Large intestine (tissue), 3 donors: ENCODE measurements around the gene KMT2C. TPM values are rescaled to one million over a fixed set of nuclear protein-coding genes. Genes with fewer than 3 reads are reported as not detected.
A peak's percentile ranks its signal among the peaks of the same experiment; 100 is the strongest.

Source experiments
- DNase-seq, 2 donors: peaks; one replicate each; pipeline versions ENCODE4 v3.0.0 to v3.0.0-alpha.2; 2013
- H3K27ac ChIP-seq: one replicate; pipeline ENCODE4 v1.5.1; 2013; ENCODE audit warnings: low read length
- H3K27me3 ChIP-seq: 2 replicates; pipeline ENCODE4 v1.6.1; 2013; ENCODE audit warnings: low read length; ENCODE audit not compliant: control insufficient read depth, insufficient read depth
- H3K36me3 ChIP-seq: 2 replicates; pipeline ENCODE4 v1.6.1; 2013; ENCODE audit warnings: low read length; ENCODE audit not compliant: control insufficient read depth, insufficient read depth
- H3K4me1 ChIP-seq: one replicate; pipeline ENCODE4 v1.6.1; 2013; ENCODE audit warnings: low read length; ENCODE audit not compliant: control insufficient read depth, insufficient read depth
- H3K4me3 ChIP-seq: one replicate; pipeline ENCODE4 v1.5.1; 2013; ENCODE audit warnings: low read length
- H3K9me3 ChIP-seq: one replicate; pipeline ENCODE4 v1.6.1; 2013; ENCODE audit warnings: mild to moderate bottlenecking, low read depth, low read length, moderate library complexity; ENCODE audit not compliant: control insufficient read depth
- WGBS: methylation state at CpG from one replicate; pipeline ENCODE4 v1.1.5; 2013; ENCODE audit warnings: low lambda C conversion rate; ENCODE audit not compliant: insufficient coverage; 5-methylcytosine and 5-hydroxymethylcytosine counted together
- polyA plus RNA-seq: library from polyadenylated mRNA; unstranded; fragments of 120-200 nt; gene quantifications from one replicate; pipeline ENCODE4 v1.2.1, GENCODE V29; 2013

Gene KMT2C
- polyA plus RNA-seq, 1 donor: 34.1 TPM

GRCh38 chr7:152095771-152096170 is 340.0 kb downstream of the KMT2C start:
- Histone ChIP-seq H3K36me3 (no peaks in the 10 kb centered on the region), H3K4me3 (no peak overlapping the region), H3K9me3 (no peaks in the 10 kb centered on the region), H3K4me1 (no peaks in the 10 kb centered on the region), H3K27me3 (no peaks in the 10 kb centered on the region), H3K27ac (no peak overlapping the region)
- no CpG with 5 or more reads among the region's 1 CpG for WGBS
- no peak for DNase-seq

GRCh38 chr7:152093717-152094116 is 342.1 kb downstream of the KMT2C start:
- no CpG with 5 or more reads among the region's 4 CpGs for WGBS
- H3K4me1 ChIP-seq: no peaks in the 10 kb centered on the region
- H3K4me3 ChIP-seq: no peak overlapping the region
- DNase-seq: peak in 1 of 2 donors; percentile 24
- no peaks in the 10 kb centered on the region for H3K36me3 ChIP-seq
- no peak overlapping the region for H3K27ac ChIP-seq
- no peaks in the 10 kb centered on the region for H3K27me3 ChIP-seq
- H3K9me3 ChIP-seq: peaks cover 3% of the 10 kb centered on the region

- WGBS: no CpG with 5 or more reads among the region's 6 CpGs
- Histone ChIP-seq H3K9me3 (peaks cover 5% of the 10 kb centered on the region), H3K4me1 (no peaks in the 10 kb centered on the region), H3K4me3 (no peak overlapping the region), H3K36me3 (no peaks in the 10 kb centered on the region), H3K27me3 (no peaks in the 10 kb centered on the region), H3K27ac (no peak overlapping the region)
- no peak for DNase-seq
Observed at GRCh38 chr7:152090747-152091146, 345.1 kb downstream of the KMT2C start.

- H3K27ac ChIP-seq: no peak overlapping the region
- 100% methylated on average over 1 of the region's 7 CpGs for WGBS
- H3K36me3 ChIP-seq: no peaks in the 10 kb centered on the region
- H3K4me3 ChIP-seq: no peak overlapping the region
- no peaks in the 10 kb centered on the region for H3K4me1 ChIP-seq
- H3K27me3 ChIP-seq: no peaks in the 10 kb centered on the region
- H3K9me3 ChIP-seq: peaks cover 5% of the 10 kb centered on the region
- DNase-seq: no peak
Observed at GRCh38 chr7:152089183-152089582, 346.6 kb downstream of the KMT2C start.

DNA sequence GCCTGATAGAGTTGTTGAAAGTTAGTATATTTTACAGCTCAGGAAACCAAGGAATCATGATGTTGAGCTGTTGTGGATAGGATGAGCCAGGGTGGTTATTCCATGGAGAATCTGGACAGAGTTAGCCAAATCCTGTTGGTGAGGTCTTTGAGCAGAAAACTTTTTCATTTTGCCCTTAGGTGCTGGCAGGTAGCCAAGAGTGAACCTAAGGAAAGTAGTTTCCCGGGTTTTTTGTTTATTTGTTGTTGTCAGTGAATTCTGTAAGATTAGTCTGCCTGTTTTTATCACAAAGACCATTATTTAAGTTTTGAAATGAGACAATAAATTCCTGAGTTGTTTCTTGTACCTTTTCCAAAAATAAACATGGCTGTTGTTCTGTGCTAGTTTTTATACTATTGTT is 349.3 kb downstream of the KMT2C start:
- Histone ChIP-seq H3K9me3 (peaks cover 5% of the 10 kb centered on the region), H3K27ac (no peak overlapping the region), H3K27me3 (no peaks in the 10 kb centered on the region), H3K36me3 (no peaks in the 10 kb centered on the region), H3K4me3 (no peak overlapping the region), H3K4me1 (no peaks in the 10 kb centered on the region)
- DNase-seq: no peak
- WGBS: no CpG with 5 or more reads among the region's 1 CpG

DNA sequence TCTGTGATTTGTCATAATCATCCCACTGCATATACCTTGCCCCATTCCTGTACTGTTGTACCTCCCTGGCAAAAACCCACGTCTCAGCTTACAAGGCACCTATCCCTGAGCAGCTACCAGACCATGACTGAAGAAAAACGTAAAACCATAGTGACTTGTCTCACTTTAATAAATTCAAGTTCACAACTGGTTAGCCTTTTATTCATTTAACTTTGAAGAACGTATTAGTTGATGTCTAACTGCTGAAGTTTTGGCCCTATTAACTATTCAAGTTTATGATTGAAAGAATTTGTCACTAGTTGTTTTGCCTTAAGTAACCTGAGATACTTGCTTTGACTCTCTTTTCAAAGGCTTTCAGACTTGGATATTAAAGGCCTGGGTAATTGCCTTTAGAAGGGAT is 350.7 kb downstream of the KMT2C start:
- no CpG with 5 or more reads among the region's 3 CpGs for WGBS
- Histone ChIP-seq H3K36me3 (no peaks in the 10 kb centered on the region), H3K27me3 (no peaks in the 10 kb centered on the region), H3K27ac (no peak overlapping the region), H3K4me3 (no peak overlapping the region), H3K9me3 (peaks cover 5% of the 10 kb centered on the region), H3K4me1 (no peaks in the 10 kb centered on the region)
- DNase-seq: no peak

Other genes with a start within 250 kb of the KMT2C start
- 6.0 TPM for gene XRCC2, start 240.1 kb upstream of the KMT2C start, polyA plus RNA-seq